ENCODE data around the gene CCDC50. TPM values are rescaled to one million over a fixed set of nuclear protein-coding genes. Genes with fewer than 3 reads are reported as not detected.

The CCDC50 gene
- polyA plus RNA-seq, 4 donors = 72.2 to 115 (median 75.4) TPM

GRCh38 chr3:191316876-191317603, 12.2 kb upstream of the CCDC50 start:
- no peak for DNase-seq (ENCODE audit: low read depth in 4 of 4, low spot score in 3 of 4)

- no peak for DNase-seq (ENCODE audit: low read depth in 4 of 4, low spot score in 3 of 4)
Observed at GRCh38 chr3:191320316-191320715, 8.9 kb upstream of the CCDC50 start.

DNA sequence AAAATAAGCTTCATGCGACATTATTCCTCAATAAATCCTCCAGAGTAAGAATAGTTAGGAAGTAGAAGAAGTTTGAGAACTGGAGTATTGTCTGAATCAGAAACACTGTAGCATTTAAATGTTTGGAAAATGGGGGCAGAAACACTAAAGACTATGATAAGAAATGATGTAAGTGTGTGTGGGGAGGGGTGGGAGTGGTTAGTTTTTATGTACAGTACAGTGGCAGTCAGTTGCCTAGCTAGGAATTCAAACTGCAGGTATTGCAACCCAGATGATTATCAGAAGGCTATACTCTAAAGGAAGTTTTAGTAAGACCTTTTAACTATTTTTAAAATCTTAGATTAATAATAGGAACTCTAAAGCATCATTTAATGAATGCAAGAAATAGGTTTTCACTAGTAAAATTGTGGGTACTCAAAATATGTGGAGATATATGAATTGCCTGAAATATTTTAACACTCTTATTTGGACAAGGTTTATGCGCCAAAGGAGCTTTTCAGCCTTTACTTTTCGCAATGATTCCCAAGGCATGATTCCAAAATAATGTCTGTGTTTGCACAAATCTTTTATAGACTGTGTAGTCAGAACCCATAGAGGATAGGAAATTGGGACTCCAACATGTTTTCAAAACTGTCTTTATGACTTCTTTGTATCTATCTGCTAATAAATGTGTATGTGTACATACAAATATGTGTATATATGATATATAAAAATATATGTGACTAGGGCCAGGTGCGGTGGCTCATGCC, 8.0 kb upstream of the CCDC50 start:
- no peak for DNase-seq (ENCODE audit: low read depth in 4 of 4, low spot score in 3 of 4)

GRCh38 chr3:191324936-191325335, 4.3 kb upstream of the CCDC50 start:
- no peak for DNase-seq (ENCODE audit: low read depth in 4 of 4, low spot score in 3 of 4)

GRCh38 chr3:191327526-191327925, 1.7 kb upstream of the CCDC50 start:
- DNase-seq (ENCODE audit: low read depth in 4 of 4, low spot score in 3 of 4) = no peak

DNA sequence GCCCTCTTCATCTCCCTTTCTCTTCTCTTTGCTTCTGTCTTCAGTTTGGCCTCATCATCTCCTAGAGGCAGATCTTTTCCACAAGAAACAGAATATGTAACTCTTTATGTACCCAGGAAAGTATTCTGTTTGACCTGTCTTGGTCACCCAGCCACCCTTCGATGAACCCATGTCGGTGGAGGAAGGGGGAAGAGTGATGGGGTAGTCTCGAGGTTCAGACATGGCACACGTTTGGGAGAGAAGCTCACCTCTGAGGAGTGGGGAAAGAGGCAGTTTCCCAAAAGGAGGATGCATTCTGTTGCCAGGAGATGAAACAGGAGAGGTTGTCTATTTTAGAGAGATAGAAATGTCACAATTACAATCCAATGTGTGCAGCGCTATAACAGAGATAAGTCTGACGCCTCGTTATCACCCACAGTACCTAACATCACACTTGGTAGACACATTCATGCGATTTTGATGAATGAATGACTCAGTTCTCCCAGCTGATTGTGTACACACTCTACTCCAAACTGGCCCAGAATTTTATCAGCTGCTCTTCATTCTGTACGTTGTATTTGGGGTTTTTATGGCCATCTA, 722 bp upstream of the CCDC50 start:
- no peak for DNase-seq (ENCODE audit: low read depth in 4 of 4, low spot score in 3 of 4)

GRCh38 chr3:191329654-191330529, 698 bp downstream of the CCDC50 start, which contains the start of gene UTS2B:
Gene UTS2B (minus strand): TSS chr3:191330526. CDS start chr3:191282189, 48,337 bp downstream.
- DNase-seq (ENCODE audit: low read depth in 4 of 4, low spot score in 3 of 4) = peak; percentile 50 to 63 (median 58)

GRCh38 chr3:191330530-191331048, 1.4 kb downstream of the CCDC50 start:
- DNase-seq (ENCODE audit: low read depth in 4 of 4, low spot score in 3 of 4) = no peak

DNA sequence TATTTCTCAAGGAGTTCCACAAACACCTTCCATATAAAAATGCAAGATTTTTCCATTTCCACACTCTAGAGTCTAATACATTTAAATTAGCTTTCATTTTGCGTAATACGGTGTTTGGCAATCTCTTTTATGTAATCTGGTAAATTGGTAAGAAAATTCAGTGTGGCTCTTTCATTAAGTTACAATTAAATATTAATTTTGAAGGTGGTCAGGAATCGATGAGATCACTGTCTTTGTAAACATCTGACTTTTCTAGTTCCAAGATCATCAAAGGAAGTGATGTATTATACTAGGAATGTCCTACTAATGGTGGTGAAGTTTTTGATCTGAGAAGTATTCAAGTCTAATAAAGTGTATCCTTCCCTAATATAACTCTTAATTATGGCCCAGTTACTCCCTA, 2.2 kb downstream of the CCDC50 start:
- DNase-seq (ENCODE audit: low read depth in 4 of 4, low spot score in 3 of 4) = no peak

GRCh38 chr3:191333298-191333880, 4.2 kb downstream of the CCDC50 start:
- DNase-seq (ENCODE audit: low read depth in 4 of 4, low spot score in 3 of 4) = no peak

GRCh38 chr3:191334346-191334893, 5.2 kb downstream of the CCDC50 start:
- no peak for DNase-seq (ENCODE audit: low read depth in 4 of 4, low spot score in 3 of 4)

DNA sequence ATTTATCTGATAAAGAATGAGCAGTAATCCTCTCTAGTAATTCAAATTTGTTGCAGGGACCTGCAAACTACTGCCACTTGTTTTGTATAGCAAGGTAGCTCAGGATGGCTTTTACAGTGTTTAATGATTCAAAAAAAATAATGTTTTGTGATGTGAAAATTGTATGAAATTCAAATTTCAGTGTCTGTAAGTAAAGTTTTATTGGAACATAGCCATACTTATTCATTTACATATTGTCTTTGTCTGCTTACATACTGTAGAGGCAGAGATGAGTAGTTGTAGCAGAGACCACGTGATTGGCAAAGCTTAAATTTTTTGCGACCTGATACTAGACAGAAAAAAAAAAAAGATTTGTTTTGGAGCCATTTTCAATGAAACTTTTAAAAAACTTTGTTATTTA, 7.6 kb downstream of the CCDC50 start:
- no peak for DNase-seq (ENCODE audit: low read depth in 4 of 4, low spot score in 3 of 4)

DNA sequence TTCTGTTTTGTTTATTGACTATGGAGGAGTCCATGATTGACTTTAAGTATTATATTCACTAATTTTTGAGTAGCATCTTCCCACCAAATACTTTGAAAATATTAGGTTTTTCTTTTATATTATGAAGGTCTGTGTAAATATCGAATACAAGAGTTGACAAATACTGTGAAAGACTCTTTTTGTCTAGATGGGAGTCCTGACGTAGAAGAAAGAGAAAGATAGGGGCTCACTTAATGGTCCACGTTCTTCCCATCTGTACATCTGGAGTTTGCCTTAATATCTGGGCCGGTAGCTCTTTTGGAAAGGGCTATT, 8.9 kb downstream of the CCDC50 start:
- no peak for DNase-seq (ENCODE audit: low read depth in 4 of 4, low spot score in 3 of 4)

DNA sequence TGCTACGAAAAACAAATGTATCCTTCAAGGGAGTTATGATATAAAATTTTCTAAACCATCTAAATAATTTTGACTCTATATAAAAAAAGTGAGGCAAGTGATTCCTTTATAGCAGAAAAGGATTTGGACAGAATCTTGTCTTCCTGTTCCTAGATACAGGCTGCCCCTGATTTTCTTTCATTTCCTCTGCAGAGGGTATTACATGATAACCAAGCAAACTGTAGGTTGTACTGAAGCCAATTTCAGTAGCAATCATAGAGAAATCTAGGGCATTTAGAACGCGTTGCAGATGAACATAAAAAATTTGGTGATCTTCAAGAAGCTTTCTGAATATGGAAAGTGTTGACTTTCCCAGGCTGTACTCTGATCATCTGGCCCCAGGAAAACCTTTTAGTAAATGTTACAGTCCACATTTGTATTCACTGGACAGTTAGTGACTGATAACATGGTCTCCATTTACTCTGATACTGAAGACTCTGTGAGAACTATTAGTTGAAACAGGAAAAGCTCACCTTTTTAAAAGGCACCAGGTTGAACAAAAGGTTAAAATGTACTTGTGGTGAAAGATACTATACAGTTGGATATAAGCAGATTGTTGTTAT, 10.2 kb downstream of the CCDC50 start:
- DNase-seq (ENCODE audit: low read depth in 4 of 4, low spot score in 3 of 4) = no peak

- DNase-seq (ENCODE audit: low read depth in 4 of 4, low spot score in 3 of 4) = no peak
Observed at GRCh38 chr3:191340351-191340750, 11.2 kb downstream of the CCDC50 start.

DNA sequence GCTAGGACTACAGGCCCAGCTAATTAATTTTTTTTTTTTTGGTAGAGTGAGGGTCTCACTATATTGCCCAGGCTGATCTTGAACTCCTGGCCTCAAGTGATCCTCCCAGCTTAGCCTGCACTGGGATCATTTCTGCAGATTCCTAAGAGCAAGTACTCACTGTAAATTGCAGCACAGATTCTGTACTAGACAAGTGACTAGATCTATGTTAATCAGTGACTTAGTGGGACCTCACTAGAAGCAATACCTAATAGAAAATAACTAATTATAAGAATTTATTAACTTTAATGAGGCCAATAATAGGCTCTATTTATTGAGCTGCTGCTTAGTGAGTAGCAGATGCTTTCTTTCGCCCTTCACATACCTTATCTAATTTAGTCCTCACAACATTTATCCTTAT, 11.8 kb downstream of the CCDC50 start:
- DNase-seq (ENCODE audit: low read depth in 4 of 4, low spot score in 3 of 4) = no peak

DNA sequence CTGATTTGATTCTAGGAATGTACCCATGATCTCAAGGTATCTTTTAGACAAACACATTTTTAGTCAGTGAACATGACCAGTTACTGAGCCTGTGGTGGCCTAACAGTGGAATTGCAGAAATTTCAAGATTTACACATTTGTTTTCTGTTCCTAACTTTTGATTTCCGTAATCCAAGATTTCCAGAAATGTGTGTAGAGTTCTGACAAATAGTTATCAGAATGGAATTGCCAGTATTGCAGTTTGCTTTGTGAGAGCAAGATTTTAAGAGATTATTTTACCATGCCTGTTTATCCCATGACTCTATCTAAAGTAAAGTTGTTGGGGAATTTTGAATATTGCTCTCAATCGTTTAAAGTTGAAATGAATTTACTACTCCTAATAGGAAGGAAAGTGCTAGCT, 12.8 kb downstream of the CCDC50 start:
- no peak for DNase-seq (ENCODE audit: low read depth in 4 of 4, low spot score in 3 of 4)

GRCh38 chr3:191342411-191342810, 13.2 kb downstream of the CCDC50 start:
- DNase-seq (ENCODE audit: low read depth in 4 of 4, low spot score in 3 of 4) = no peak

- no peak for DNase-seq (ENCODE audit: low read depth in 4 of 4, low spot score in 3 of 4)
Observed at GRCh38 chr3:191343115-191343514, 13.9 kb downstream of the CCDC50 start.

GRCh38 chr3:191343913-191344312, 14.7 kb downstream of the CCDC50 start:
- no peak for DNase-seq (ENCODE audit: low read depth in 4 of 4, low spot score in 3 of 4)
